SK-N-SH (cell line): Measurements from ENCODE around the gene KLF16. TPM values are rescaled to one million over a fixed set of nuclear protein-coding genes. Genes with fewer than 3 reads are reported as not detected.
"Not testable (repeated sequence)": the region's sequence is repeated elsewhere in the genome, so short reads cannot be mapped to it uniquely, and the experiment has no call there.

ENCODE experiments used
- CTCF ChIA-PET: fragments of 300-600, 350-600 bp; formaldehyde crosslinking; extraction: SDS; loops from one replicate; lab custom pipeline; 2021; lab: Yijun Ruan, JAX
- POLR2A ChIA-PET: fragments of 350-600 bp; sonication (Branson Sonifier 250); formaldehyde crosslinking; extraction: SDS; loops from one replicate; lab custom pipeline; 2020; ENCODE audit warnings: antibody characterized with exemption, inconsistent platforms; lab: Yijun Ruan, JAX
- DNase-seq: peaks from one replicate; pipeline ENCODE4 v3.0.0; 2012
- H2AFZ ChIP-seq: fragments of 200-600 bp; sonication (generic); 2 replicates; pipeline ENCODE4 v1.8.1; 2016; ENCODE audit warnings: antibody characterized with exemption, mild to moderate bottlenecking, low read depth
- H3F3A ChIP-seq: fragments of 200-600 bp; sonication (generic); replicated peaks from 2 replicates; pipeline ENCODE3; 2016; ENCODE audit warnings: antibody characterized with exemption, mild to moderate bottlenecking; ENCODE audit not compliant: insufficient read depth
- H3K27ac ChIP-seq, 2 experiments: fragments of 200-500 bp in 1 of 2; fragments of 200-600 bp in 1 of 2; sonication (Bioruptor generic) in 1 of 2; sonication (generic), shearing (Covaris generic) in 1 of 2; 2 replicates each; pipeline versions ENCODE4 v1.5.1 to v1.6.1; 2014 to 2016; ENCODE audit warnings: low read depth in 2 of 2, inconsistent platforms in 1 of 2, low read length in 1 of 2, mild to moderate bottlenecking in 1 of 2, mixed read lengths in 1 of 2
- H3K27me3 ChIP-seq: fragments of 200-600 bp; sonication (generic), shearing (Covaris generic); 2 replicates; pipeline ENCODE4 v1.6.1; 2016; ENCODE audit warnings: mixed run types; ENCODE audit not compliant: insufficient read depth
- H3K36me3 ChIP-seq, 2 experiments: fragments of 200-500 bp in 1 of 2; fragments of 200-600 bp in 1 of 2; sonication (Bioruptor generic) in 1 of 2; sonication (generic) in 1 of 2; replicated peaks in 1 of 2; 2 replicates each; pipeline versions ENCODE3 to v1.5.1; 2014 to 2016; ENCODE audit warnings: low read length in 1 of 2, mild to moderate bottlenecking in 1 of 2; ENCODE audit not compliant: insufficient read depth in 2 of 2, control insufficient read depth in 1 of 2
- H3K4me1 ChIP-seq, 2 experiments: fragments of 200-500 bp in 1 of 2; fragments of 200-600 bp in 1 of 2; sonication (Bioruptor generic) in 1 of 2; sonication (generic), shearing (Covaris generic) in 1 of 2; 2 replicates each; pipeline versions ENCODE4 v1.5.1 to v1.6.1; 2014 to 2016; ENCODE audit warnings: low read depth in 1 of 2, low read length in 1 of 2, mixed run types in 1 of 2; ENCODE audit not compliant: insufficient read depth in 2 of 2, control insufficient read depth in 1 of 2
- H3K4me2 ChIP-seq: fragments of 200-600 bp; sonication (generic), shearing (Covaris generic); 2 replicates; pipeline ENCODE4 v1.6.1; 2017; ENCODE audit warnings: mixed run types
- H3K4me3 ChIP-seq, 2 experiments: fragments of 200-500 bp in 1 of 2; fragments of 200-600 bp in 1 of 2; sonication (Bioruptor generic) in 1 of 2; sonication (generic), shearing (Covaris generic) in 1 of 2; 2 replicates each; pipeline versions ENCODE4 v1.5.1 to v1.8.1; 2014 to 2016; ENCODE audit warnings: low read depth in 2 of 2, inconsistent platforms in 1 of 2, low read length in 1 of 2, mild to moderate bottlenecking in 1 of 2, mixed read lengths in 1 of 2, moderate library complexity in 1 of 2
- H3K79me2 ChIP-seq: fragments of 200-600 bp; sonication (generic); 2 replicates; pipeline ENCODE4 v1.8.1; 2017; ENCODE audit warnings: mild to moderate bottlenecking; ENCODE audit not compliant: insufficient read depth
- H3K9ac ChIP-seq: fragments of 200-600 bp; sonication (generic); 2 replicates; pipeline ENCODE4 v1.6.1; 2017; ENCODE audit warnings: mixed run types
- H3K9me2 ChIP-seq: fragments of 200-600 bp; sonication (generic); 2 replicates; pipeline ENCODE4 v1.6.1; 2017; ENCODE audit warnings: mixed run types
- H3K9me3 ChIP-seq: fragments of 200-600 bp; sonication (generic); 2 replicates; pipeline ENCODE4 v1.6.1; 2017; ENCODE audit warnings: mixed run types, mild to moderate bottlenecking, moderate library complexity
- H4K20me1 ChIP-seq: fragments of 200-600 bp; sonication (generic); 2 replicates; pipeline ENCODE4 v1.6.1; 2017; ENCODE audit warnings: mild to moderate bottlenecking, mixed run types; ENCODE audit not compliant: insufficient read depth
- CHD2 ChIP-seq: fragments of 150-350 bp; IDR thresholded peaks from 2 replicates; pipeline ENCODE4 v1.6.1; 2018; ENCODE audit warnings: low read length; ENCODE audit not compliant: partially characterized antibody
- GABPA ChIP-seq: IDR thresholded peaks from 2 replicates; pipeline ENCODE4 v1.4.0; 2012; ENCODE audit warnings: low read depth, mild to moderate bottlenecking
- MEF2A ChIP-seq: IDR thresholded peaks from 2 replicates; pipeline ENCODE4 v1.4.0; 2012; ENCODE audit warnings: low read depth, borderline replicate concordance
- RFX5 ChIP-seq: IDR thresholded peaks from 2 replicates; pipeline ENCODE4 v1.6.1; 2012; ENCODE audit warnings: mild to moderate bottlenecking, improper control_type of control experiment, low read length
- WGBS: methylation state at CpG from one replicate; pipeline ENCODE4 v1.1.6; 2017; ENCODE audit warnings: low lambda C conversion rate; 5-methylcytosine and 5-hydroxymethylcytosine counted together
- polyA plus RNA-seq, 3 experiments: library from polyadenylated mRNA; depleted of rRNA; stranded (reverse); fragments of >200 nt; gene quantifications; 2 replicates each; pipeline ENCODE4 v1.2.3, GENCODE V29; 2012
- TF ChIP-seq, protein P1 (sequence below): IDR thresholded peaks from 2 replicates; pipeline ENCODE4 v1.4.0; 2012; ENCODE audit warnings: low read depth, borderline replicate concordance

Gene KLF16
- polyA plus RNA-seq, 1 of the 3 experiments (the other 2 are of a cell fraction) = 16.1 TPM

DNA sequence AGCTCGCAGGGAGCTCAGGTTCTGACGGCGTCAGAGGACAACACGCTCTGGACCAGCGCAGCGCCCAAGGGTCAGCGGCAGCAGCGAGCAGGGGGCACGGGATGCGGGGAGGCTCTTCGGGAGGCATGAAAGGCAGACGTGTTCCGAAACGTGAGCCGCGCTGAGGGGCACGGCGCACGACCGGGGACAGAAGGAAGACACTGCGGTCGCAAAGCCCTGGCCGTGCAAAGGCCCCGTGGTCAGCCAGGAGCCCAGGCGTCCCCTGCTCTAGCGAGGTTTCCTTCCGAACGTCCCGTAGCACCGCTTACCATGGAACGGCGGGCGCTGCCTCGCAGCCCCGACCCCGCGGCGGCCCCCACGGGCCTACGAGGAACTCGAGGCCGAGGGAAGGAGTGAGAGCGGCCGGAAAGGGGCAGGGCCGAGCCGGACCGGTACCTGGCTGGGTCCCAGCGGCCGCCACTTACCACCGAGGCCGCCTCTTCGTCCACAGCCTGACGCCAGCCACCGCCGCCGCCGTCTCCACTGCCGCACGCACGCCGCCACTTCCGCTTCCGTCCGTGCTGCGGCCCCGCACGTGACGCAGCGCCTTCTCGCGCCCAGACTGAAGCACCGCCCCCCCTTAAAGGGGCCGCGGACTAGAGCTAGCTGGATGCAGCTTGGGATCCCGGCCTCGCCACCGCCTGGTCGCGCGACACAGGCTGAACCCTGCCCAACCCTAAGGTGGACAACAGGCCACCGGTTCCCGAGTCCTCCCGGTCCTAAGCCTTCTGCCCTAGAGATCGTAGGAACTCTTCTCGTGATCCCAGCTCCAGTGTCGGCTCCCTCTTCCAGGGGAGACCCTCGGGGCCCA lies 12.5 kb upstream of the KLF16 start (continued):
- TF ChIP-seq, protein P1, sequence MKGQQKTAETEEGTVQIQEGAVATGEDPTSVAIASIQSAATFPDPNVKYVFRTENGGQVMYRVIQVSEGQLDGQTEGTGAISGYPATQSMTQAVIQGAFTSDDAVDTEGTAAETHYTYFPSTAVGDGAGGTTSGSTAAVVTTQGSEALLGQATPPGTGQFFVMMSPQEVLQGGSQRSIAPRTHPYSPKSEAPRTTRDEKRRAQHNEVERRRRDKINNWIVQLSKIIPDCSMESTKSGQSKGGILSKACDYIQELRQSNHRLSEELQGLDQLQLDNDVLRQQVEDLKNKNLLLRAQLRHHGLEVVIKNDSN = peak; percentile 97
- TF ChIP-seq RFX5 (no peak), GABPA (peak; percentile 88), CHD2 (peak; percentile 53)

DNA sequence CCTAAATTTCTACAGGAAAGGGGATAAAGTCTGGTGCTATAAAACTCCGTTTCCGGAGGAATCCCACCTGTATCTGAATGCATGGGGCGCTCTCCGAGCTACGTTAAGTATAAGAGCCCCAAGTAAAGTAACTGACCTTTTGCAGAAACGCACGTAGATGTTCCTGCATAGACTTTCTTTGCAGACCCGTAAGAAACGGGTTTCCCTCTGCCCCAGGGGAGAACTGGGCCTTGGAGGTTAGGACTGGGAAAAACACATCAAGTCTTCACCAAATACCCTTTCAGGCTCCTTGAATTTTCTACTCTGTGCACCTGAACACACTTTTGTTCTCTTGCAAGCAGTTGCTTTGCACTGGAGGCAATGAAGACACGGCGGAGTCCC lies 11.9 kb upstream of the KLF16 start:
- CTCF ChIA-PET = interaction anchor here (1.0 to 1.5 kb wide), 3 partner anchors 10 to 49 kb away, joined by 3 to 7 read pairs (median 4); no protein-coding TSS in a partner anchor
- WGBS = under 1% methylated on average over 9 of the region's 11 CpGs
- not testable (repeated sequence) for H3K27me3 ChIP-seq, H3K9me3 ChIP-seq, H3K9me2 ChIP-seq, DNase-seq, H3K36me3 ChIP-seq, H2AFZ ChIP-seq
- Histone ChIP-seq H3K4me1 (peaks cover 16 to 26% of the 10 kb centered on the region in 2 experiments), H3K79me2 (peaks cover 58% of the 10 kb centered on the region), H3K4me3 (peak overlapping the region; percentile 83 to 91), H3F3A (peaks cover 12% of the 10 kb centered on the region), H3K4me2 (peak overlapping the region; percentile 84), H3K27ac (peak overlapping the region; percentile 78 to 87), H4K20me1 (peaks cover 15% of the 10 kb centered on the region), H3K9ac (peak overlapping the region; percentile 80)
- POLR2A ChIA-PET = interaction anchor here (0.9 to 1.0 kb wide), 2 partner anchors 9 to 11 kb away, joined by 3 to 6 read pairs; no protein-coding TSS in a partner anchor

DNA sequence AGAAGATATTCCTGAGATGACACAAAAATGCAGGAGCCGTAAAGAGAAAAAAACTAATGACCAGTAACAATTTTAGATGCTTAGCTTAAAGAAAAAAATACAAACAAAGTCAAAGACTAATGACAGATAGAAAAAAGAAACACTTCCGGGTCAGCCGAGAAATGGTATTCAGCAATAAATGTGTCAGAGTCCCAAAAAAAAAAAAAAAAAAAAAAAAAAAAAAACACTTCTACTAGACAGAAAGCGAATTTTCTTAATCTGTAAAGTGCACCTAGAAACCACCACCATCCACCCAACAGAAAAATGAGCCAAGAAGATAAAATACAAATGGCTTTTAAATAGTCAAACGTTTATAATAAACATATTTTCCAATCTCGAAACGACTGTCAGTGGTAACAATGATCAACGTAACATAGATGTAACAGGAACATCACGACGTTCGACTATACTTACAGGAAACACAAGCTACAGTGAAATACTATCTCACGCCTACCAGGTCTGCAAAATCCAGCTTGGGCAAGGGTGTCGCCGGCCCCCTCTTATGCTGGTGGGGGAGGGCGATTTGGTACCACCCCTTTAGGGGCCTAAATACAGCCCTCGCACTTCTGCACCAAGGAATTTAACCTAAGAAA lies 11.3 kb upstream of the KLF16 start:
- H3K9me2 ChIP-seq = no peaks in the 10 kb centered on the region
- peaks cover 62% of the 10 kb centered on the region for H3K79me2 ChIP-seq
- H3K36me3 ChIP-seq = peaks cover 3 to 9% of the 10 kb centered on the region in 2 experiments
- H3K27me3 ChIP-seq = no peaks in the 10 kb centered on the region
- H3K27ac ChIP-seq = peak overlapping the region; percentile 78 to 87
- WGBS = 4% methylated on average over 16 of the region's 16 CpGs
- peaks cover 16 to 26% of the 10 kb centered on the region in 2 experiments for H3K4me1 ChIP-seq
- ChIA-PET POLR2A (interaction anchor here (0.9 to 1.0 kb wide), 2 partner anchors 9 to 10 kb away, joined by 3 to 6 read pairs; no protein-coding TSS in a partner anchor), CTCF (interaction anchor here (1.0 to 1.5 kb wide), 3 partner anchors 10 to 49 kb away, joined by 3 to 7 read pairs (median 4); no protein-coding TSS in a partner anchor)
- H3K4me3 ChIP-seq = peak overlapping the region; percentile 83 to 91
- no peak for DNase-seq
- H3K4me2 ChIP-seq = peak overlapping the region; percentile 84
- no peak overlapping the region for H2AFZ ChIP-seq
- H3F3A ChIP-seq = peaks cover 15% of the 10 kb centered on the region
- no peaks in the 10 kb centered on the region for H3K9me3 ChIP-seq
- peak overlapping the region; percentile 80 for H3K9ac ChIP-seq
- TF ChIP-seq GABPA = peak; percentile 48; the same call in 1 of the 2 replicates
- TF ChIP-seq MEF2A = no peak
- peaks cover 12% of the 10 kb centered on the region for H4K20me1 ChIP-seq
